Stimulated activated CD4-positive, alpha-beta T cell treated with anti-CD3 and anti-CD28 coated beads, Interleukin-4, amount 100 ng/mL, for 48 hours (primary cell): Measurements from ENCODE around the gene SLC35F4.

Experiments used
- DNase-seq, 2 donors: peaks; one replicate each; pipeline ENCODE4 v3.0.0-alpha.2; 2020; ENCODE audit warnings: low read depth in 2 of 2

The SLC35F4 gene

DNA sequence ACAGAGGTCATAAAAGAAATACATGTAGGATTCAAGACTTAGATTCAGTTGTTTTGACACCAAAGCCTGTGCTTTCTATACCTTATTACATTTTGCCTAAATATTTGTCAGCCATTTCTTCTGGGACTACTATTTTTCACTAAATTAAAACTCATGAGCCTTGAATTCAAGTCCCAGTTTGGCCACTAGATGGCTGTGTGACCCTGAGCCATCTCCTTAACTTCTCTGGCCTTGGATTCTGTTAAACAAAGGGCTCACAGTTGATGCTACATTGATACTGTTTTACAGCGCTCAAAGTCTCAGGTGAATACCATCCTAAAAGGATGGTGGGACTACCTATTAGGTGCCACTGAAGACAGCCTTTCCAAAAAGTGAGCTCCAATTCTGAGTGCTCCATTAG is 332.7 kb downstream of the SLC35F4 start:
- DNase-seq, result peak; percentile 3 to 7

DNA sequence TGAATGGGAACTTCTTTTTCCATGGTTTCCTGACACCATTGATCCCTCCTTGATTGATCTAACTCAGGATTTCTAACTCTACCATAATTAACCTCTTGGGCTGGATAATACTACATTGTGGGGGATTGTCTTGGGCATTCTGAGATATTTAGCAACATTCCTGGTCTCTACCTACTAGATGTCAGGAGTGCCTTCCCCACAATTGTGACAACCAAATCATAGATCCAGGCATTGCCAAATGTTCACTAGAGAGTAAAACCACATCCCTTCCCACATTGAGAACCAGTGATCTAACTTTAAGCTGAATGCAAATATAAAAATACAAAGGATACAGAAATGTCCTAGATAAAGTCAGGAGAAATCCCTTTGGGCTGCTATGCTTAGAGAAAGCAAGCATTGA is 335.3 kb downstream of the SLC35F4 start:
- DNase-seq, result no peak

DNA sequence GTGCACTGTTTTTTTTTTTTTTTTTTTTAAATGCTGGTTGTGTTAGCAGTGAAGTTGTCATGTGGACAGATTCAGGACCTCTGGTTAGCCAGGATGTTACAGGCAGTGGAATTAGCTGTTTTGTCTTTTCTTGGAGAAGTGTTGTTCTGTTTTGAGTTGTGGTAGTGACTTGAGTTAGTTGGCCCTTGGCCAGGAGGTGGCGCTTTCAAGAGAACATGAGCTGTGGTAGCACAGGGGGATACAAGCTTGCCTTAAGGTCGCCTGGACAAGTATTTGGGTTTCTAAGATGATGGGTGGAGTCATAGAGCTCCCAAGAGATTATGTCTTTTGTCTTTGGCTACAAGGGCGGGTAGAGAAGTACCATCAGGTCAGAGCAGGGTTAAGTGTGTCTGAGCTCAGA is 338.9 kb downstream of the SLC35F4 start:
- DNase-seq, result no peak

DNA sequence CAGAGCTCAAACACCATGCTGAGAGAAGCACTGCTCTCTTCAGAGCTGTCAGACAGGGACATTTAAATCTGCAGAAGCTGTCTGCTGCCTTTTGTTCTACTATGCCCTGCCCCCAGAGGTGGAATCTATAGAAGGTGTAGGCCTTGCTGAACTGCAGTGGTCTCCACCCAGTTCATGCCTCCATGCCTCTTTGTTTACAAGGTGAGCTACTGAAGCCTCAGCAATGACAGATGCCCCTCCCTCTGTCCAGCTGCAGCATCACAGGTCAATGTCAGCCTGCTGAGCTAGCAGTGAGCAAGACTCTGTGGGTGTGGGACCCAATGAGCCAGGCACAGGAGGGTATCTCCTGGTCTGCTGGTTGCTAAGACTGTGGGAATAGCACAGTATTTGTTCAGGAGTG is 346.8 kb downstream of the SLC35F4 start:
- DNase-seq, result no peak
